GM12878 (cell line): ENCODE data around the gene TLL1. TPM values are rescaled to one million over a fixed set of nuclear protein-coding genes. Genes with fewer than 3 reads are reported as not detected.

ENCODE experiments used
- ATAC-seq: fragments of 200-7000 bp; cut with Tn5 transposase; 3 replicates; pipeline ENCODE4 v1.9.1; 2020; ENCODE audit warnings: mild to moderate bottlenecking, moderate library complexity
- BruUV-seq: library from RNA; stranded (reverse); fragments of 400-500 nt; replicated peaks from 2 replicates; lab custom pipeline; 2021; lab: Mats Ljungman, UMichigan
- CTCF ChIA-PET: fragments of 300-600 bp; sonication (Branson Sonifier 250); formaldehyde crosslinking; extraction: SDS; loops from one replicate; lab custom pipeline; 2021; ENCODE audit warnings: inconsistent platforms; lab: Yijun Ruan, JAX
- POLR2A ChIA-PET: fragments of 350-600 bp; formaldehyde crosslinking; extraction: SDS; loops from one replicate; lab custom pipeline; 2021; ENCODE audit warnings: inconsistent platforms; lab: Charles Lee
- RAD21 ChIA-PET: fragments of 300-600 bp; sonication (Branson Sonifier 250); formaldehyde crosslinking; loops from one replicate; lab custom pipeline; 2023; ENCODE audit warnings: antibody characterized with exemption; ENCODE audit not compliant: unreplicated experiment; lab: Charles Lee
- SMC1A ChIA-PET: fragments of 300-600 bp; sonication (Branson Sonifier 250); formaldehyde crosslinking; loops from one replicate; lab custom pipeline; 2023; ENCODE audit not compliant: unreplicated experiment, uncharacterized antibody; lab: Charles Lee
- DNase-seq: peaks from one replicate; pipeline ENCODE4 v3.0.0-alpha.2; 2011; ENCODE audit warnings: low read depth, low spot score
- FAIRE-seq: peaks from 3 replicates; lab custom pipeline; 2011; peaks lifted over from hg19 to GRCh38; lab: Jason Lieb, UNC
- H2AFZ ChIP-seq: 2 replicates; pipeline ENCODE4 v1.6.0; 2011; ENCODE audit warnings: low read depth, low read length, control low read depth; ENCODE audit not compliant: control insufficient read depth
- H3K27ac ChIP-seq: 2 replicates; pipeline ENCODE4 v1.5.1; 2011; ENCODE audit warnings: control low read depth; ENCODE audit not compliant: control insufficient read depth, insufficient read depth
- H3K27me3 ChIP-seq, 2 experiments: replicated peaks in 1 of 2; 2 replicates each; pipeline versions ENCODE4 v1.6.0 to v1.6.1; 2011; ENCODE audit warnings: low read length in 1 of 2; ENCODE audit not compliant: control insufficient read depth in 2 of 2, insufficient read depth in 2 of 2
- H3K36me3 ChIP-seq, 2 experiments: 2 replicates each; pipeline ENCODE4 v1.5.1; 2011; ENCODE audit warnings: low read length in 1 of 2; ENCODE audit not compliant: control insufficient read depth in 2 of 2, insufficient read depth in 2 of 2
- H3K4me1 ChIP-seq: 2 replicates; pipeline ENCODE4 v1.6.1; 2011; ENCODE audit warnings: mild to moderate bottlenecking, low read length, moderate library complexity, mixed read lengths; ENCODE audit not compliant: control insufficient read depth, insufficient read depth
- H3K4me2 ChIP-seq: 2 replicates; pipeline ENCODE4 v1.6.0; 2011; ENCODE audit warnings: control low read depth; ENCODE audit not compliant: control insufficient read depth, insufficient read depth
- H3K4me3 ChIP-seq: fragments of 200-600 bp; sonication (generic); 2 replicates; pipeline ENCODE4 v1.5.1; 2016
- H3K79me2 ChIP-seq: 2 replicates; pipeline ENCODE4 v1.6.0; 2011; ENCODE audit warnings: low read length; ENCODE audit not compliant: control insufficient read depth, insufficient read depth
- H3K9ac ChIP-seq: 2 replicates; pipeline ENCODE4 v1.8.0; 2011; ENCODE audit warnings: low read length, control low read depth, mixed read lengths; ENCODE audit not compliant: control insufficient read depth, insufficient read depth
- H3K9me3 ChIP-seq: replicated peaks from 3 replicates; pipeline ENCODE4 v1.5.1; 2011; ENCODE audit warnings: mild to moderate bottlenecking, low read length; ENCODE audit not compliant: control insufficient read depth, insufficient read depth
- H4K20me1 ChIP-seq: 2 replicates; pipeline ENCODE4 v1.6.0; 2011; ENCODE audit not compliant: control insufficient read depth, insufficient read depth
- ESRRA ChIP-seq: IDR thresholded peaks from 2 replicates; pipeline ENCODE4 v1.6.1; 2012; ENCODE audit warnings: mild to moderate bottlenecking, low read length, improper control_type of control experiment
- POU2F2 ChIP-seq: IDR thresholded peaks from 3 replicates; pipeline ENCODE4 v1.6.1; 2011; ENCODE audit warnings: low read depth, mild to moderate bottlenecking, low read length, borderline replicate concordance
- SMAD5 ChIP-seq: IDR thresholded peaks from 2 replicates; pipeline ENCODE4 v1.6.1; 2016; ENCODE audit warnings: antibody characterized with exemption, low read depth
- SREBF2 ChIP-seq: IDR thresholded peaks from 2 replicates; pipeline ENCODE4 v1.6.1; 2012; ENCODE audit warnings: mild to moderate bottlenecking, low read length
- SUPT20H ChIP-seq: IDR thresholded peaks from 2 replicates; pipeline ENCODE4 v1.6.1; 2011; ENCODE audit warnings: low read depth, mild to moderate bottlenecking, low read length, moderate library complexity, borderline replicate concordance; ENCODE audit not compliant: control insufficient read depth
- WGBS: methylation state at CpG from one replicate; pipeline ENCODE4 v1.1.6; 2016; ENCODE audit warnings: low lambda C conversion rate; ENCODE audit not compliant: insufficient replicate concordance, insufficient coverage; ENCODE audit errors: missing lambda C conversion rate; 5-methylcytosine and 5-hydroxymethylcytosine counted together
- in situ Hi-C: fragments of 300-500 bp; cut with MboI; formaldehyde crosslinking; loops from 9 replicates; pipeline ENCODE4 v1.14.3; 2018; ENCODE audit warnings: mixed read lengths
- intact Hi-C: fragments of 100-400 bp; cut with micrococcal nuclease; formaldehyde crosslinking; loops from one replicate; pipeline ENCODE4 v1.14.2; 2022; ENCODE audit not compliant: unreplicated experiment
- polyA plus RNA-seq, 11 experiments: library from polyadenylated mRNA; depleted of rRNA in 4 of 11; unstranded in 6 of 11; stranded (reverse) in 5 of 11; fragments of >200 nt; fragmentation: Nextera tagmentation in 4 of 11; fragmentation: Illumina TruSeq in 1 of 11; extraction: Ambion mirVana in 4 of 11; extraction: Trizol in 1 of 11; gene quantifications; 1 replicate in 1 of 11; 2 replicates in 10 of 11; pipeline versions ENCODE4 v1.2.1 to v1.2.3, GENCODE V29; 2011 to 2016; ENCODE audit warnings: inconsistent platforms in 2 of 11, missing spikeins in 2 of 11, low read depth in 1 of 11
- total RNA-seq, 4 experiments: library from RNA; depleted of rRNA in 3 of 4; stranded (reverse); fragments of >200 nt in 3 of 4; fragmentation: Illumina TruSeq in 1 of 4; extraction: Trizol in 1 of 4; gene quantifications; 2 replicates each; pipeline versions ENCODE4 v1.2.1 to v1.2.3, GENCODE V29; 2013 to 2021
- TF ChIP-seq, protein P1 (sequence below): fragments of 450-650 bp; IDR thresholded peaks from 2 replicates; pipeline ENCODE4 v1.6.1; 2018; ENCODE audit warnings: mild to moderate bottlenecking, low read depth, moderate library complexity; ENCODE audit not compliant: partially characterized antibody
- TF ChIP-seq, protein P2 (sequence below): fragments of 450-650 bp; formaldehyde crosslinking; IDR thresholded peaks from 2 replicates; pipeline ENCODE4 v1.4.0; 2022; ENCODE audit warnings: mild to moderate bottlenecking, moderate library complexity

The TLL1 gene
- total and polyA plus RNA-seq, 10 of the 15 experiments (the other 5 are each of a cell fraction or from before 2014, with no cell fraction given), result 0.02 to 0.31 (median 0.05) TPM; not detected in 2

DNA sequence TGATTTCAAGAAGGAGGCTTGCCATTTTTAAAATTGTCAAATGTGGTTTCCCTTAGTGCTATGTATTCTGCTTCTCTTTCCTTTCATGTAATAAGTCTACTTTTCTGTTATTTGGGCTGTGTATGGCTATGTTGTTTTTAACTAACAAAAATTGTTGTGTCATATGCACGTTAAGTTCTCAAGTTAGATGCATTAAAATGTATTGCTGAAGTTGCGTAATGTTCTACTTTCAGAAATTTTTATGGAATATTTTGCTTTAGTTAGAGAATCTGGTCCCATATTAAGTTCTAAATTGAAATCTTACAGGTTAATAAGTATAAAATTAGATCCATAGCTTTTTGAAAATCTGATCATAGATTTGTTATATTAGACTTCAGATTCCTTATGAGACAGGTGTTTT, 133.2 kb downstream of the TLL1 start (continued):
- TF ChIP-seq, protein P1, sequence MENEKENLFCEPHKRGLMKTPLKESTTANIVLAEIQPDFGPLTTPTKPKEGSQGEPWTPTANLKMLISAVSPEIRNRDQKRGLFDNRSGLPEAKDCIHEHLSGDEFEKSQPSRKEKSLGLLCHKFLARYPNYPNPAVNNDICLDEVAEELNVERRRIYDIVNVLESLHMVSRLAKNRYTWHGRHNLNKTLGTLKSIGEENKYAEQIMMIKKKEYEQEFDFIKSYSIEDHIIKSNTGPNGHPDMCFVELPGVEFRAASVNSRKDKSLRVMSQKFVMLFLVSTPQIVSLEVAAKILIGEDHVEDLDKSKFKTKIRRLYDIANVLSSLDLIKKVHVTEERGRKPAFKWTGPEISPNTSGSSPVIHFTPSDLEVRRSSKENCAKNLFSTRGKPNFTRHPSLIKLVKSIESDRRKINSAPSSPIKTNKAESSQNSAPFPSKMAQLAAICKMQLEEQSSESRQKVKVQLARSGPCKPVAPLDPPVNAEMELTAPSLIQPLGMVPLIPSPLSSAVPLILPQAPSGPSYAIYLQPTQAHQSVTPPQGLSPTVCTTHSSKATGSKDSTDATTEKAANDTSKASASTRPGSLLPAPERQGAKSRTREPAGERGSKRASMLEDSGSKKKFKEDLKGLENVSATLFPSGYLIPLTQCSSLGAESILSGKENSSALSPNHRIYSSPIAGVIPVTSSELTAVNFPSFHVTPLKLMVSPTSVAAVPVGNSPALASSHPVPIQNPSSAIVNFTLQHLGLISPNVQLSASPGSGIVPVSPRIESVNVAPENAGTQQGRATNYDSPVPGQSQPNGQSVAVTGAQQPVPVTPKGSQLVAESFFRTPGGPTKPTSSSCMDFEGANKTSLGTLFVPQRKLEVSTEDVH, result no peak
- TF ChIP-seq SUPT20H, result no peak

- H2AFZ ChIP-seq, result no peak overlapping the region
- TF ChIP-seq SREBF2 (no peak), ESRRA (no peak), POU2F2 (no peak), SMAD5 (no peak)
- TF ChIP-seq, protein P2, sequence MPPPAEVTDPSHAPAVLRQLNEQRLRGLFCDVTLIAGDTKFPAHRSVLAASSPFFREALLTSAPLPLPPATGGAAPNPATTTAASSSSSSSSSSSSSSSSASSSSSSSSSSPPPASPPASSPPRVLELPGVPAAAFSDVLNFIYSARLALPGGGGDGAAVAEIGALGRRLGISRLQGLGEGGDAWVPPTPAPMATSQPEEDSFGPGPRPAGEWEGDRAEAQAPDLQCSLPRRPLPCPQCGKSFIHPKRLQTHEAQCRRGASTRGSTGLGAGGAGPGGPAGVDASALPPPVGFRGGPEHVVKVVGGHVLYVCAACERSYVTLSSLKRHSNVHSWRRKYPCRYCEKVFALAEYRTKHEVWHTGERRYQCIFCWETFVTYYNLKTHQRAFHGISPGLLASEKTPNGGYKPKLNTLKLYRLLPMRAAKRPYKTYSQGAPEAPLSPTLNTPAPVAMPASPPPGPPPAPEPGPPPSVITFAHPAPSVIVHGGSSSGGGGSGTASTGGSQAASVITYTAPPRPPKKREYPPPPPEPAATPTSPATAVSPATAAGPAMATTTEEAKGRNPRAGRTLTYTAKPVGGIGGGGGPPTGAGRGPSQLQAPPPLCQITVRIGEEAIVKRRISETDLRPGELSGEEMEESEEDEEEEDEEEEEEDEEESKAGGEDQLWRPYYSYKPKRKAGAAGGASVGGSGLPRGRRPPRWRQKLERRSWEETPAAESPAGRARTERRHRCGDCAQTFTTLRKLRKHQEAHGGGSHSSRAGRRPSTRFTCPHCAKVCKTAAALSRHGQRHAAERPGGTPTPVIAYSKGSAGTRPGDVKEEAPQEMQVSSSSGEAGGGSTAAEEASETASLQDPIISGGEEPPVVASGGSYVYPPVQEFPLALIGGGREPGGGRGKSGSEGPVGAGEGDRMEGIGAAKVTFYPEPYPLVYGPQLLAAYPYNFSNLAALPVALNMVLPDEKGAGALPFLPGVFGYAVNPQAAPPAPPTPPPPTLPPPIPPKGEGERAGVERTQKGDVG (CRISPR knock-in tag), result no peak
- ChIA-PET CTCF (no interaction called here), POLR2A (no interaction called here), SMC1A (interaction anchor here (1.6 kb wide), 1 partner anchor 40 kb away, joined by 3 read pairs; no protein-coding TSS in a partner anchor), RAD21 (no interaction called here)
- H3K27ac ChIP-seq, result no peak overlapping the region
- no peak for DNase-seq
- H3K4me2 ChIP-seq, result no peak overlapping the region
- no peak overlapping the region for H3K9ac ChIP-seq
- no TSS peak for BruUV-seq
- H3K4me1 ChIP-seq, result no peaks in the 10 kb centered on the region
- no peaks in the 10 kb centered on the region for H3K27me3 ChIP-seq
- no peaks in the 10 kb centered on the region for H3K9me3 ChIP-seq
- no peak for FAIRE-seq
- in situ Hi-C loops (no loop called here), intact Hi-C loops (no loop called here)
- no peak overlapping the region for H3K4me3 ChIP-seq
- no peaks in the 10 kb centered on the region for H3K36me3 ChIP-seq
- WGBS, result 0% methylated on average over 1 of the region's 1 CpG
- no peaks in the 10 kb centered on the region for H4K20me1 ChIP-seq
- ATAC-seq, result no peak
- H3K79me2 ChIP-seq, result no peaks in the 10 kb centered on the region
Observed at GRCh38 chr4:166008510-166008909, 135.5 kb downstream of the TLL1 start.
